ENCODE results near the gene TNFRSF18.

GRCh38 chr1:1238702-1239178, 32.3 kb upstream of the TNFRSF18 start:
- TF ChIP-seq CTCF (conservative IDR thresholded peaks at IDR 0.05; ENCODE audit: low read length) (no peak), EZH2phosphoT487 (IDR thresholded peaks at IDR 0.05; ENCODE audit: borderline replicate concordance, low read depth, low read length) (no peak)

All from OCI-LY7 (cell line).